Hematopoietic multipotent progenitor cell treated with erythropoietin and hydrocortisone succinate and interleukin-3 and kit ligand, for 17 days (in vitro differentiated cells): ENCODE measurements around the gene SYT10.
"Not testable (repeated sequence)": the region's sequence is repeated elsewhere in the genome, so short reads cannot be mapped to it uniquely, and the experiment has no call there.

Source experiments
- DNase-seq: peaks from one replicate; pipeline ENCODE4 v3.0.0-alpha.2; 2015; ENCODE audit warnings: low spot score

Gene SYT10

DNA sequence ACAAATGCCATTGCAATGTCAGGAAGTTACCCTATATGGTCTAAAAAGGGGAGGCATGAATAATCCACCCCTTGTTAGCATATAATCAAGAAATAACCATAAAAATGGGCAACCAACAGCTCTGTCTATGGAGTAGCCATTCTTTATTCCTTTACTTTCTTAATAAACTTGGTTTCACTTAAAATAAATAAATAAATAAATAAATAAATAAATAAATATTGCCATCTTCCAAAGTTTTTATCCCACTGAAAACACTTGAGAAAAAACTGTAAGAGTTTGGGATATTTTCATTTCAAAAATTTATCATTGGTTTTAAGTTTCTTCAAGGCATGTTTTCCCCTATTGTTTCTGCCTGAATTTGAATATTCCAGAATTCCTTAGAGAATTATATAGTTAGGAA, 89.8 kb downstream of the SYT10 start:
- no peak for DNase-seq

DNA sequence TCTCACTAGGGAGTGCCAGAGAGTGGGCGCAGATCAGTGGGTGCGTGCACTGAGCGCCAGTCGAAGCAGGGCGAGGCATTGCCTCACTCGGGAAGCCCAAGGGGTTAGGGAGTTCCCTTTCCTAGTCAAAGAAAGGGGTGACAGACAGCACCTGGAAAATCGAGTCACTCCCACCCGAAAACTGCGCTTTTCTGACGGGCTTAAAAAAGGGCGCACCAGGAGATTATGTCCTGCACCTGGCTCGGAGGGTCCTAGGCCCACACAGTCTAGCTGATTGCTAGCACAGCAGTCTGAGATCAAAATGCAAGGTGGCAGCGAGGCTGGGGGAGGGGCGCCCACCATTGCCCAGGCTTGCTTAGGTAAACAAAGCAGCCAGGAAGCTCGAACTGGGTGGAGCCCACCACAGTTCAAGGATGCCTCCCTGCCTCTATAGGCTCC, 107.6 kb downstream of the SYT10 start:
- DNase-seq = not testable (repeated sequence)

DNA sequence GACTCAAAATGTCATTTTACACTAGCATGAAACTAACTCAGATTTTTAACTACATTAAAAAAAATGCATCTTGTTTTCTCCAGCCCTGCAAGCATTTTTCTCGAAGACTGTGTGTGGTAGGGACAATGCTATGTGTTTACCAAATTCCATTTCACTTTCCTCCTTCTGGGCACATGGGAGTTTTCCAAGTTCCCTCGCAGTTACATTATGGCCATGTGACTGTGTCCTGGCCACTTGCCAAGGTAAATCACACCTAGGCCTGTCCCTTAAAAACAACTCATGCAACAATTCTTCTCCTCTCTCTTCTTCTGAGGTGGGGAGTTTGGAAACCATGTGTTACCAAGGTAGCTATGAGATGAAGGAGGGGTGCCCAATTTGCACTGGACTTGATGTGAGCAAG, 108.7 kb downstream of the SYT10 start:
- DNase-seq = no peak
